Fibroblast of skin of back (primary cell): Measurements from ENCODE around the gene NT5C1B.

Source experiments
- DNase-seq: peaks from one replicate; pipeline ENCODE4 v3.0.0-alpha.2; 2013

Gene NT5C1B

GRCh38 chr2:18599509-18600254, 10.3 kb upstream of the NT5C1B start:
- DNase-seq = peak; percentile 78

GRCh38 chr2:18598848-18599484, 9.6 kb upstream of the NT5C1B start:
- DNase-seq = no peak

GRCh38 chr2:18597618-18598017, 8.2 kb upstream of the NT5C1B start:
- no peak for DNase-seq

- no peak for DNase-seq
Measured at GRCh38 chr2:18596993-18597392, 7.6 kb upstream of the NT5C1B start.

GRCh38 chr2:18593496-18593895, 4.1 kb upstream of the NT5C1B start:
- DNase-seq = no peak

- DNase-seq = peak; percentile 60
Measured at GRCh38 chr2:18592372-18592771, 3.0 kb upstream of the NT5C1B start.

- DNase-seq = no peak
Measured at GRCh38 chr2:18588802-18589201, 567 bp downstream of the NT5C1B start.

GRCh38 chr2:18588049-18588448, 1.3 kb downstream of the NT5C1B start:
- DNase-seq = no peak

- peak; percentile 49 for DNase-seq
Measured at GRCh38 chr2:18585526-18585925, 3.8 kb downstream of the NT5C1B start.

- no peak for DNase-seq
Measured at GRCh38 chr2:18584608-18584954, 4.8 kb downstream of the NT5C1B start.

- no peak for DNase-seq
Measured at GRCh38 chr2:18583905-18584607, 5.3 kb downstream of the NT5C1B start.

GRCh38 chr2:18580606-18581005, 8.8 kb downstream of the NT5C1B start:
- DNase-seq = no peak

- peak; percentile 46 for DNase-seq
Measured at GRCh38 chr2:18578033-18578432, 11.3 kb downstream of the NT5C1B start.

- DNase-seq = no peak
Measured at GRCh38 chr2:18566145-18566769, 23.1 kb downstream of the NT5C1B start.

- DNase-seq = no peak
Measured at GRCh38 chr2:18560797-18561085, 28.6 kb downstream of the NT5C1B start.

GRCh38 chr2:18560031-18560796, 29.2 kb downstream of the NT5C1B start, which contains the start of gene RDH14:
Gene RDH14, minus strand, starts transcription at chr2:18560653. Its CDS starts 81 bp downstream, at chr2:18560572.
- peak; percentile 94 for DNase-seq

- DNase-seq = no peak
Measured at GRCh38 chr2:18559531-18560030, 29.8 kb downstream of the NT5C1B start.

- no peak for DNase-seq
Measured at GRCh38 chr2:18558458-18558857, 30.9 kb downstream of the NT5C1B start.

- no peak for DNase-seq
Measured at GRCh38 chr2:18557121-18557520, 32.2 kb downstream of the NT5C1B start.

- DNase-seq = no peak
Measured at GRCh38 chr2:18552351-18553077, 36.9 kb downstream of the NT5C1B start.

GRCh38 chr2:18551623-18552022, 37.7 kb downstream of the NT5C1B start:
- no peak for DNase-seq

- no peak for DNase-seq
Measured at GRCh38 chr2:18551169-18551568, 38.2 kb downstream of the NT5C1B start.
